ENCODE measurements around the gene HDAC4. TPM values are rescaled to one million over a fixed set of nuclear protein-coding genes. Genes with fewer than 3 reads are reported as not detected.

The HDAC4 gene
- total RNA-seq, 1 donor from 2014 or later, result 46.2 TPM

GRCh38 chr2:239337122-239337876 is 63.5 kb downstream of the HDAC4 start:
- Mint-ChIP-seq H3K9me3 (ENCODE audit: low read depth) (no peaks in the 10 kb centered on the region), H3K4me1 (ENCODE audit: low read depth) (peaks cover 13% of the 10 kb centered on the region), H3K36me3 (ENCODE audit: insufficient read depth) (peaks cover 2% of the 10 kb centered on the region), H3K4me3 (ENCODE audit: low read depth) (no peak overlapping the region), H3K27me3 (no peaks in the 10 kb centered on the region), H3K27ac (no peak overlapping the region)
- DNase-seq (ENCODE audit: low spot score, unreplicated experiment), result no peak
- TF ChIP-seq CTCF (IDR thresholded peaks at IDR 0.05; ENCODE audit: unreplicated experiment), result no peak

GRCh38 chr2:239331560-239331959 is 69.3 kb downstream of the HDAC4 start:
- H3K4me1 Mint-ChIP-seq (ENCODE audit: low read depth), result peaks cover 13% of the 10 kb centered on the region
- no peak for TF ChIP-seq CTCF (IDR thresholded peaks at IDR 0.05; ENCODE audit: unreplicated experiment)
- H3K27me3 Mint-ChIP-seq, result no peaks in the 10 kb centered on the region
- peaks cover 2% of the 10 kb centered on the region for H3K36me3 Mint-ChIP-seq (ENCODE audit: insufficient read depth)
- H3K9me3 Mint-ChIP-seq (ENCODE audit: low read depth), result no peaks in the 10 kb centered on the region
- no peak for DNase-seq (ENCODE audit: low spot score, unreplicated experiment)
- no peak overlapping the region for H3K4me3 Mint-ChIP-seq (ENCODE audit: low read depth)
- H3K27ac Mint-ChIP-seq, result no peak overlapping the region

GRCh38 chr2:239330836-239331235 is 70.0 kb downstream of the HDAC4 start:
- TF ChIP-seq CTCF (IDR thresholded peaks at IDR 0.05; ENCODE audit: unreplicated experiment), result no peak
- H3K27me3 Mint-ChIP-seq, result no peaks in the 10 kb centered on the region
- H3K4me1 Mint-ChIP-seq (ENCODE audit: low read depth), result peaks cover 13% of the 10 kb centered on the region
- no peaks in the 10 kb centered on the region for H3K9me3 Mint-ChIP-seq (ENCODE audit: low read depth)
- DNase-seq (ENCODE audit: low spot score, unreplicated experiment), result no peak
- H3K27ac Mint-ChIP-seq, result no peak overlapping the region
- no peak overlapping the region for H3K4me3 Mint-ChIP-seq (ENCODE audit: low read depth)
- H3K36me3 Mint-ChIP-seq (ENCODE audit: insufficient read depth), result peaks cover 2% of the 10 kb centered on the region

- Mint-ChIP-seq H3K4me3 (ENCODE audit: low read depth) (no peak overlapping the region), H3K27ac (no peak overlapping the region), H3K27me3 (no peaks in the 10 kb centered on the region), H3K36me3 (ENCODE audit: insufficient read depth) (no peaks in the 10 kb centered on the region), H3K9me3 (ENCODE audit: low read depth) (no peaks in the 10 kb centered on the region), H3K4me1 (ENCODE audit: low read depth) (peaks cover 13% of the 10 kb centered on the region)
- TF ChIP-seq CTCF (IDR thresholded peaks at IDR 0.05; ENCODE audit: unreplicated experiment), result no peak
- DNase-seq (ENCODE audit: low spot score, unreplicated experiment), result no peak
Measured at GRCh38 chr2:239329972-239330572, 70.7 kb downstream of the HDAC4 start.

- peak overlapping the region; percentile 76 for H3K27ac Mint-ChIP-seq
- H3K27me3 Mint-ChIP-seq, result no peaks in the 10 kb centered on the region
- no peak overlapping the region for H3K4me3 Mint-ChIP-seq (ENCODE audit: low read depth)
- peaks cover 1% of the 10 kb centered on the region for H3K36me3 Mint-ChIP-seq (ENCODE audit: insufficient read depth)
- no peak for DNase-seq (ENCODE audit: low spot score, unreplicated experiment)
- H3K4me1 Mint-ChIP-seq (ENCODE audit: low read depth), result peaks cover 15% of the 10 kb centered on the region
- no peak for TF ChIP-seq CTCF (IDR thresholded peaks at IDR 0.05; ENCODE audit: unreplicated experiment)
- H3K9me3 Mint-ChIP-seq (ENCODE audit: low read depth), result no peaks in the 10 kb centered on the region
Measured at GRCh38 chr2:239329284-239329971, 71.4 kb downstream of the HDAC4 start.
